SHP77 (cell line): ENCODE measurements around the gene RABGEF1.
A peak's percentile ranks its signal among the peaks of the same experiment; 100 is the strongest.

Experiments
- DNase-seq, 2 experiments: peaks; one replicate each; lab custom pipeline; 2025; lab: John Stamatoyannopoulos, UW

RABGEF1 gene

DNA sequence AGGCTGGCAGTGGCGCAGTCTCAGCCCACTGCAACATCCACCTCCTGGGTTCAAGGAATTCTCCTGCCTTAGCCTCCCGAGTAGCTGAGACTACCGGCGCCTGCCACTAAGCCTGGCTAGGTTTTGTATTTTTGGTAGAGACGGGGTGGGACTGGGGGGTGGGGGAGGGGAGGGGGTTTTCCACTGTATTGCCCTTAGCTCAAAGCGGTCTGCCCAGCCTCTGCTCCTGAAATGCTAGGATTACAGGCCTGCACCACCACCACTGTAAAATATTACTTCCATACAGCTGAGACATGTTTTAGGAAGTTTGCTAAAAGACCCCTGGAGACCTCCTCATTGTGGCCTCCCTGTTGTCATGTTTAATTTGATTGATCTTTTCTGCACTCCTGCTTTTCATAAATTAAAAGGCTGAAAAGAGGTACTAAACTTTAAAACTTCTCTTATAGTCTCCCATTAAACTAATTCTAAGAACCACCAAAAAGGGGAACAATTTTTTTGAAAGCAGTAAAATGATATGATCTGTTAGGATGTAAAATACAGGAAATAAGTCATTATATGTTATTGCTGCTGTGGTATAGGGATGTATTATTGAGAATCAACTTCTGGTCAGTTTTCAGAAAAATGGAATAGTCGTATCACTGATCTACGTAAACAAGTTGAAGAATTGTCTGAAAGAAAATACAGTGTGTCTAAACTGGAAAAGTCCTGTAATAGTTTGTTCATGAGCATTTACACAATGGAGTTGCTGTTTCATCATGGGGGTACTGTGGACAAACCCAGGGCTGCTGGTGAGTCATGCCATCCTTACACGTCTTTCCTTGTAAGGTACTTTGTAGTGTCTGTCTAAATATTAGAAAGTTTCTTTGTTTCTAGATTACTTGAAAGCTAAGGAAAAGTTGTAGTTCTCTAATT, 107.6 kb downstream of the RABGEF1 start:
- peak; percentile 10 to 56 for DNase-seq

DNA sequence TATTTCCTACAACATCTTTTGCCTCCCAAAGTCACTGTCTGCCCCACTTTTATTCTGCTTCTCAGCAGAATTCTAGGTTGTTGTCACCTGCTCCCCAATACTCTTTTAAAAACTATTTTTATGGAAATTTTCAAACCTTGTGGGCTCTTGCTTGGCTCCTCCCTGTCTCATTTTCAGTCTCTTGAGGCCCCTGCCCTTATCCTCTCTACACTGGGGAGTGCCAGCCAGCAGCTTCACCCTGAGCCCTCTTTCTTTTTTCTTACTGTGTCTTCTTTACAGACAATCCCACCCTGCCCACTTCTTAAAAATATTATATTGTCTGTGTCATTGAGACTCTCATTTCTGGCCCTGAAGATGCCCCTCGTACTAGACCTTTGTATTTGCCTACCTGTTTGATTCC, 118.8 kb downstream of the RABGEF1 start:
- DNase-seq = no peak

DNA sequence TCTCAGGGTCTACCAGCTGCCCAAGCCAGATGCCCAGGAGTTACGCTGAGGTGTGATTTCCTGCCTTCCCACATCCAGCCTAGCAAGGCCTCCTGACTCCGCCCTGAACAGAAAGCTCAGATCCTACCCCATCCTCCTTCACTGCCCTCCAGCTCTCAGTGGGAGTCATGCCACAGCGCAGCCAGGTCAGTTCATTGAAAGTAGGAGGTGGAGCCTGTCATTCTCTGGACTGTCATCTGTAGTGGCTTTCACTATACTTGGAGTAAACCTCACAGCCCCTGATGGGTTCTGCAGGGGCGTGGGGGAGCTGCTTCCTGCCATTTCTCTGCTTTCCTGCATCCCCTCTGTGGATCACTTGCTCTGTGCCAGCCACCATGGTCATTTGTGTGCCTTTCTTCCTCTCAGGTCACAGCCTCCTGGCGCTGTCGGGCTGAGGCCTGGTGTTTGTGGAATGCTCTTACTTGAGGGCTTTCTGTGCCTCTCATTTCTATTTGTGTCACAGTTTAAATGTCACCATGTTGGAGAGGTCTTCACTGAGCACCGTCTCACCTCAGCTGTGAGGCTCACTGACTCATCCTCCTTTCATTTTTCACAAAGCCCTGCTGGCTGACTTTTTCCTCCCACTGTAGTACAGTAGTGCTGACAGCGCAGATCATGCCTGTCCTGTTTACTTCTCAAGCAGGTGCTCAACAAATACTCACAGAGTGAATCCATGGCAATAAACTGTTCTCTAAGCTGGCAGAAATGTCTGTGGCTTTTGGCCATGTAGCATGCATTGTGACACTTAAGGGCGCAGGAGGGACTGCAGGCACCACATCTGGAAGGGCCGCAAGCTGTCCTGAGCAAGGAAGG, 119.5 kb downstream of the RABGEF1 start:
- peak; percentile 34 to 63 for DNase-seq

DNA sequence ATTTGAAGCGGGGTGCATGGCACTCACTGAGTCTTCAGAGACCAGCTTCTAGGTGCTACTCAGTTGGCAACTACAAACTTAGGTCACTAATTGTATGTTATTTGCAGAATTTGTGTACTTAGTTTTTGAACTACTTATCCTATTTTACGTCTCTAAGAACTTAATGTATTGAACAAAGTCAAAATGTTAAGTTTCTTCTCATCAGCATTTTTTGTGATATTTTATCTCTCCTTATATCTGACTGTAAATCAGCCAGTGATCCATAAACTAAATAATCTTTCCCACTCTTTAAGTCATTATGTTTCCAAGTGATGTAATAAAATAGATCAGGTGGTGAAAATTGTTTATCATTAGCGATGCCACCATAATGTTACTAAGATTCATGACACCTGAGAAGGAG, 120.2 kb downstream of the RABGEF1 start:
- DNase-seq = no peak
